Measurements from ENCODE around the gene ADM.

DNA sequence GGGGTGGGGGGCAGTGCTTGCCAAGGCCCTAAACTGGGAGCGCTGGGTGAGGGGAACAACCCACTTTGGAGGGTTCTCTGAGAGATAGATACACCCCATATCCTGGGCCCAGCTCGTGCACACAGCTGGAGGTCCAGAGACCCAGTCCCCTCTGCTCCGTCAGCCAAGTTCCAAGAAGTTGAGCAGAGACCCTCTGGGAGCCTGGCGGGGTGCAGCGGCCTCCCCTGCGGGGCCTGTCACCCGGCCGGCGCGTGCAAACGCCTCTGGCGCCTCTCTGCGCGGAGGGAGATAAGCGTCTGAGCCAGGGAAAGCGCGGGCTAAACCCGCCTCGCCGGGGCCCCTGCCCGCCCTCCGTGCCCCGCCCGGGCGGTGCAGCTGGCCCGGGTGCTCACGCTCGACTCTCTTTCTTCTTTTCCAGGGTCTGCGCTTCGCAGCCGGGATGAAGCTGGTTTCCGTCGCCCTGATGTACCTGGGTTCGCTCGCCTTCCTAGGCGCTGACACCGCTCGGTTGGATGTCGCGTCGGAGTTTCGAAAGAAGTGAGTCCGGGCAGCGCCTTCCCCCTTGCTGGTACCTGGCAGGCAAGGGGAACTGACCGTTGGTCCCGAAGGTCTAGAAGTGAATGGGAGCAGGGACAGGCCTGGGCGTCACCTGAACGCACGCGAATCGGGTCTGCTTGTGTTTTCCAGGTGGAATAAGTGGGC lies 540 bp downstream of the ADM start:
- TF ChIP-seq POLR2AphosphoS5 (IDR thresholded peaks at IDR 0.05; ENCODE audit: low read depth) (peak; percentile 29; the same call in 1 of the 2 replicates), JUNB (IDR thresholded peaks at IDR 0.05; ENCODE audit: unreplicated experiment) (no peak), EZH2phosphoT487 (IDR thresholded peaks at IDR 0.05; ENCODE audit: unreplicated experiment) (no peak), EZH2 (IDR thresholded peaks at IDR 0.05; ENCODE audit: low read depth, unreplicated experiment) (no peak), CREB1 (CRISPR knock-in tag; IDR thresholded peaks at IDR 0.05; ENCODE audit: low read depth) (0 out of 2 replicates have a peak, but pooled peaks have one; percentile 7), NANOG (IDR thresholded peaks at IDR 0.05; ENCODE audit: borderline replicate concordance) (no peak), STAT1 (IDR thresholded peaks at IDR 0.05; ENCODE audit: unreplicated experiment) (no peak), ZNF114 (CRISPR knock-in tag; IDR thresholded peaks at IDR 0.05) (no peak), ZNF331 (CRISPR knock-in tag; IDR thresholded peaks at IDR 0.05; ENCODE audit: low read depth) (no peak)
- TF ChIP-seq, protein P1, sequence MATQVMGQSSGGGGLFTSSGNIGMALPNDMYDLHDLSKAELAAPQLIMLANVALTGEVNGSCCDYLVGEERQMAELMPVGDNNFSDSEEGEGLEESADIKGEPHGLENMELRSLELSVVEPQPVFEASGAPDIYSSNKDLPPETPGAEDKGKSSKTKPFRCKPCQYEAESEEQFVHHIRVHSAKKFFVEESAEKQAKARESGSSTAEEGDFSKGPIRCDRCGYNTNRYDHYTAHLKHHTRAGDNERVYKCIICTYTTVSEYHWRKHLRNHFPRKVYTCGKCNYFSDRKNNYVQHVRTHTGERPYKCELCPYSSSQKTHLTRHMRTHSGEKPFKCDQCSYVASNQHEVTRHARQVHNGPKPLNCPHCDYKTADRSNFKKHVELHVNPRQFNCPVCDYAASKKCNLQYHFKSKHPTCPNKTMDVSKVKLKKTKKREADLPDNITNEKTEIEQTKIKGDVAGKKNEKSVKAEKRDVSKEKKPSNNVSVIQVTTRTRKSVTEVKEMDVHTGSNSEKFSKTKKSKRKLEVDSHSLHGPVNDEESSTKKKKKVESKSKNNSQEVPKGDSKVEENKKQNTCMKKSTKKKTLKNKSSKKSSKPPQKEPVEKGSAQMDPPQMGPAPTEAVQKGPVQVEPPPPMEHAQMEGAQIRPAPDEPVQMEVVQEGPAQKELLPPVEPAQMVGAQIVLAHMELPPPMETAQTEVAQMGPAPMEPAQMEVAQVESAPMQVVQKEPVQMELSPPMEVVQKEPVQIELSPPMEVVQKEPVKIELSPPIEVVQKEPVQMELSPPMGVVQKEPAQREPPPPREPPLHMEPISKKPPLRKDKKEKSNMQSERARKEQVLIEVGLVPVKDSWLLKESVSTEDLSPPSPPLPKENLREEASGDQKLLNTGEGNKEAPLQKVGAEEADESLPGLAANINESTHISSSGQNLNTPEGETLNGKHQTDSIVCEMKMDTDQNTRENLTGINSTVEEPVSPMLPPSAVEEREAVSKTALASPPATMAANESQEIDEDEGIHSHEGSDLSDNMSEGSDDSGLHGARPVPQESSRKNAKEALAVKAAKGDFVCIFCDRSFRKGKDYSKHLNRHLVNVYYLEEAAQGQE (IDR thresholded peaks at IDR 0.05; ENCODE audit: unreplicated experiment), result no peak
- TF ChIP-seq, protein P2, sequence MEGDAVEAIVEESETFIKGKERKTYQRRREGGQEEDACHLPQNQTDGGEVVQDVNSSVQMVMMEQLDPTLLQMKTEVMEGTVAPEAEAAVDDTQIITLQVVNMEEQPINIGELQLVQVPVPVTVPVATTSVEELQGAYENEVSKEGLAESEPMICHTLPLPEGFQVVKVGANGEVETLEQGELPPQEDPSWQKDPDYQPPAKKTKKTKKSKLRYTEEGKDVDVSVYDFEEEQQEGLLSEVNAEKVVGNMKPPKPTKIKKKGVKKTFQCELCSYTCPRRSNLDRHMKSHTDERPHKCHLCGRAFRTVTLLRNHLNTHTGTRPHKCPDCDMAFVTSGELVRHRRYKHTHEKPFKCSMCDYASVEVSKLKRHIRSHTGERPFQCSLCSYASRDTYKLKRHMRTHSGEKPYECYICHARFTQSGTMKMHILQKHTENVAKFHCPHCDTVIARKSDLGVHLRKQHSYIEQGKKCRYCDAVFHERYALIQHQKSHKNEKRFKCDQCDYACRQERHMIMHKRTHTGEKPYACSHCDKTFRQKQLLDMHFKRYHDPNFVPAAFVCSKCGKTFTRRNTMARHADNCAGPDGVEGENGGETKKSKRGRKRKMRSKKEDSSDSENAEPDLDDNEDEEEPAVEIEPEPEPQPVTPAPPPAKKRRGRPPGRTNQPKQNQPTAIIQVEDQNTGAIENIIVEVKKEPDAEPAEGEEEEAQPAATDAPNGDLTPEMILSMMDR (conservative IDR thresholded peaks at IDR 0.05; ENCODE audit: low read depth in 2 of 2), result no peak
- TF ChIP-seq, protein P3, sequence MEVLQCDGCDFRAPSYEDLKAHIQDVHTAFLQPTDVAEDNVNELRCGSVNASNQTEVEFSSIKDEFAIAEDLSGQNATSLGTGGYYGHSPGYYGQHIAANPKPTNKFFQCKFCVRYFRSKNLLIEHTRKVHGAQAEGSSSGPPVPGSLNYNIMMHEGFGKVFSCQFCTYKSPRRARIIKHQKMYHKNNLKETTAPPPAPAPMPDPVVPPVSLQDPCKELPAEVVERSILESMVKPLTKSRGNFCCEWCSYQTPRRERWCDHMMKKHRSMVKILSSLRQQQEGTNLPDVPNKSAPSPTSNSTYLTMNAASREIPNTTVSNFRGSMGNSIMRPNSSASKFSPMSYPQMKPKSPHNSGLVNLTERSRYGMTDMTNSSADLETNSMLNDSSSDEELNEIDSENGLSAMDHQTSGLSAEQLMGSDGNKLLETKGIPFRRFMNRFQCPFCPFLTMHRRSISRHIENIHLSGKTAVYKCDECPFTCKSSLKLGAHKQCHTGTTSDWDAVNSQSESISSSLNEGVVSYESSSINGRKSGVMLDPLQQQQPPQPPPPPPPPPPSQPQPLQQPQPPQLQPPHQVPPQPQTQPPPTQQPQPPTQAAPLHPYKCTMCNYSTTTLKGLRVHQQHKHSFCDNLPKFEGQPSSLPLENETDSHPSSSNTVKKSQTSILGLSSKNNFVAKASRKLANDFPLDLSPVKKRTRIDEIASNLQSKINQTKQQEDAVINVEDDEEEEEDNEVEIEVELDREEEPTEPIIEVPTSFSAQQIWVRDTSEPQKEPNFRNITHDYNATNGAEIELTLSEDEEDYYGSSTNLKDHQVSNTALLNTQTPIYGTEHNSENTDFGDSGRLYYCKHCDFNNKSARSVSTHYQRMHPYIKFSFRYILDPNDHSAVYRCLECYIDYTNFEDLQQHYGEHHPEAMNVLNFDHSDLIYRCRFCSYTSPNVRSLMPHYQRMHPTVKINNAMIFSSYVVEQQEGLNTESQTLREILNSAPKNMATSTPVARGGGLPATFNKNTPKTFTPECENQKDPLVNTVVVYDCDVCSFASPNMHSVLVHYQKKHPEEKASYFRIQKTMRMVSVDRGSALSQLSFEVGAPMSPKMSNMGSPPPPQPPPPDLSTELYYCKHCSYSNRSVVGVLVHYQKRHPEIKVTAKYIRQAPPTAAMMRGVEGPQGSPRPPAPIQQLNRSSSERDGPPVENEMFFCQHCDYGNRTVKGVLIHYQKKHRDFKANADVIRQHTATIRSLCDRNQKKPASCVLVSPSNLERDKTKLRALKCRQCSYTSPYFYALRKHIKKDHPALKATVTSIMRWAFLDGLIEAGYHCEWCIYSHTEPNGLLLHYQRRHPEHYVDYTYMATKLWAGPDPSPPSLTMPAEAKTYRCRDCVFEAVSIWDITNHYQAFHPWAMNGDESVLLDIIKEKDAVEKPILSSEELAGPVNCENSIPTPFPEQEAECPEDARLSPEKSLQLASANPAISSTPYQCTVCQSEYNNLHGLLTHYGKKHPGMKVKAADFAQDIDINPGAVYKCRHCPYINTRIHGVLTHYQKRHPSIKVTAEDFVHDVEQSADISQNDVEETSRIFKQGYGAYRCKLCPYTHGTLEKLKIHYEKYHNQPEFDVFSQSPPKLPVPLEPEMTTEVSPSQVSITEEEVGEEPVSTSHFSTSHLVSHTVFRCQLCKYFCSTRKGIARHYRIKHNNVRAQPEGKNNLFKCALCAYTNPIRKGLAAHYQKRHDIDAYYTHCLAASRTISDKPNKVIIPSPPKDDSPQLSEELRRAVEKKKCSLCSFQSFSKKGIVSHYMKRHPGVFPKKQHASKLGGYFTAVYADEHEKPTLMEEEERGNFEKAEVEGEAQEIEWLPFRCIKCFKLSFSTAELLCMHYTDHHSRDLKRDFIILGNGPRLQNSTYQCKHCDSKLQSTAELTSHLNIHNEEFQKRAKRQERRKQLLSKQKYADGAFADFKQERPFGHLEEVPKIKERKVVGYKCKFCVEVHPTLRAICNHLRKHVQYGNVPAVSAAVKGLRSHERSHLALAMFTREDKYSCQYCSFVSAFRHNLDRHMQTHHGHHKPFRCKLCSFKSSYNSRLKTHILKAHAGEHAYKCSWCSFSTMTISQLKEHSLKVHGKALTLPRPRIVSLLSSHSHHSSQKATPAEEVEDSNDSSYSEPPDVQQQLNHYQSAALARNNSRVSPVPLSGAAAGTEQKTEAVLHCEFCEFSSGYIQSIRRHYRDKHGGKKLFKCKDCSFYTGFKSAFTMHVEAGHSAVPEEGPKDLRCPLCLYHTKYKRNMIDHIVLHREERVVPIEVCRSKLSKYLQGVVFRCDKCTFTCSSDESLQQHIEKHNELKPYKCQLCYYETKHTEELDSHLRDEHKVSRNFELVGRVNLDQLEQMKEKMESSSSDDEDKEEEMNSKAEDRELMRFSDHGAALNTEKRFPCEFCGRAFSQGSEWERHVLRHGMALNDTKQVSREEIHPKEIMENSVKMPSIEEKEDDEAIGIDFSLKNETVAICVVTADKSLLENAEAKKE (CRISPR knock-in tag; IDR thresholded peaks at IDR 0.05), result no peak
- TF ChIP-seq, protein P4, sequence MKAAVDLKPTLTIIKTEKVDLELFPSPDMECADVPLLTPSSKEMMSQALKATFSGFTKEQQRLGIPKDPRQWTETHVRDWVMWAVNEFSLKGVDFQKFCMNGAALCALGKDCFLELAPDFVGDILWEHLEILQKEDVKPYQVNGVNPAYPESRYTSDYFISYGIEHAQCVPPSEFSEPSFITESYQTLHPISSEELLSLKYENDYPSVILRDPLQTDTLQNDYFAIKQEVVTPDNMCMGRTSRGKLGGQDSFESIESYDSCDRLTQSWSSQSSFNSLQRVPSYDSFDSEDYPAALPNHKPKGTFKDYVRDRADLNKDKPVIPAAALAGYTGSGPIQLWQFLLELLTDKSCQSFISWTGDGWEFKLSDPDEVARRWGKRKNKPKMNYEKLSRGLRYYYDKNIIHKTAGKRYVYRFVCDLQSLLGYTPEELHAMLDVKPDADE (IDR thresholded peaks at IDR 0.05), result no peak
